CD14-positive monocyte (primary cell): Measurements from ENCODE around the gene RNF113B. TPM values are rescaled to one million over a fixed set of nuclear protein-coding genes. Genes with fewer than 3 reads are reported as not detected.

Experiments used
- DNase-seq, 3 donors: peaks; one replicate each; pipeline ENCODE4 v3.0.0-alpha.2; 2011 to 2022
- H2AFZ ChIP-seq: 2 replicates; pipeline ENCODE4 v1.6.0; 2012; ENCODE audit warnings: mild to moderate bottlenecking, low read depth, low read length, inconsistent platforms; ENCODE audit not compliant: insufficient read depth, poor library complexity, severe bottlenecking
- H3K27ac ChIP-seq, 2 donors: 1 replicate in 1 of 2; 2 replicates in 1 of 2; pipeline ENCODE4 v1.5.1; 2012 to 2013; ENCODE audit warnings: low read length in 2 of 2, control low read depth in 1 of 2, inconsistent platforms in 1 of 2, low read depth in 1 of 2, mild to moderate bottlenecking in 1 of 2
- H3K27me3 ChIP-seq, 2 donors: one replicate each; pipeline versions ENCODE4 v1.6.0 to v1.6.1; 2011 to 2013; ENCODE audit warnings: low read length in 2 of 2; ENCODE audit not compliant: control insufficient read depth in 2 of 2, insufficient read depth in 2 of 2
- H3K36me3 ChIP-seq, 2 donors: replicated peaks in 1 of 2; 1 replicate in 1 of 2; 2 replicates in 1 of 2; pipeline versions ENCODE4 v1.5.1 to v1.6.1; 2012 to 2013; ENCODE audit warnings: low read length in 2 of 2, control low read depth in 1 of 2, inconsistent platforms in 1 of 2, mild to moderate bottlenecking in 1 of 2; ENCODE audit not compliant: insufficient read depth in 2 of 2, control insufficient read depth in 1 of 2
- H3K4me1 ChIP-seq, 2 donors: 1 replicate in 1 of 2; 2 replicates in 1 of 2; pipeline versions ENCODE4 v1.5.1 to v1.6.1; 2012 to 2013; ENCODE audit warnings: low read length in 2 of 2, control low read depth in 1 of 2, inconsistent platforms in 1 of 2, mild to moderate bottlenecking in 1 of 2, moderate library complexity in 1 of 2; ENCODE audit not compliant: insufficient read depth in 2 of 2, control insufficient read depth in 1 of 2
- H3K4me2 ChIP-seq: replicated peaks from 2 replicates; pipeline ENCODE3; 2012; ENCODE audit warnings: low read length, moderate library complexity, mild to moderate bottlenecking; ENCODE audit not compliant: poor library complexity, severe bottlenecking; ENCODE audit errors: extremely low read depth
- H3K4me3 ChIP-seq, 3 experiments: fragments of 200-600 bp in 1 of 3; sonication (generic) in 1 of 3; replicated peaks in 1 of 3; 1 replicate in 2 of 3; 2 replicates in 1 of 3; pipeline ENCODE4 v1.5.1; 2011 to 2013; ENCODE audit warnings: low read length in 3 of 3, mild to moderate bottlenecking in 3 of 3, control low read depth in 2 of 3, low read depth in 2 of 3, inconsistent platforms in 1 of 3, moderate library complexity in 1 of 3
- H3K79me2 ChIP-seq: 2 replicates; pipeline ENCODE4 v1.6.0; 2012; ENCODE audit warnings: mild to moderate bottlenecking, control low read depth, inconsistent platforms, low read length, moderate library complexity; ENCODE audit not compliant: insufficient read depth
- H3K9ac ChIP-seq: 2 replicates; pipeline ENCODE4 v1.6.0; 2017; ENCODE audit warnings: low read length, mild to moderate bottlenecking; ENCODE audit not compliant: insufficient read depth, poor library complexity, severe bottlenecking
- H3K9me3 ChIP-seq, 2 donors: replicated peaks in 1 of 2; 1 replicate in 1 of 2; 2 replicates in 1 of 2; pipeline versions ENCODE4 v1.5.1 to v1.6.1; 2012 to 2013; ENCODE audit warnings: low read length in 2 of 2, control low read depth in 1 of 2; ENCODE audit not compliant: control insufficient read depth in 1 of 2, insufficient read depth in 1 of 2
- H4K20me1 ChIP-seq: 2 replicates; pipeline ENCODE4 v1.6.0; 2012; ENCODE audit warnings: mild to moderate bottlenecking, low read length, control low read depth, moderate library complexity; ENCODE audit not compliant: insufficient read depth
- H3K27ac Mint-ChIP-seq, 7 donors: one replicate each; pipeline ENCODE4 v1.8.0; 2020; ENCODE audit warnings: mild to moderate bottlenecking in 7 of 7, mixed read lengths in 7 of 7, moderate library complexity in 6 of 7, inconsistent platforms in 2 of 7
- H3K27me3 Mint-ChIP-seq, 3 donors: one replicate each; pipeline ENCODE4 v1.8.0; 2021 to 2022; ENCODE audit warnings: low read depth in 3 of 3, mild to moderate bottlenecking in 3 of 3, mixed read lengths in 3 of 3, moderate library complexity in 3 of 3, inconsistent platforms in 1 of 3
- H3K36me3 Mint-ChIP-seq, 2 donors: one replicate each; pipeline ENCODE4 v1.8.0; 2020; ENCODE audit warnings: mixed read lengths in 2 of 2, inconsistent platforms in 1 of 2, mild to moderate bottlenecking in 1 of 2
- H3K4me1 Mint-ChIP-seq: one replicate; pipeline ENCODE4 v1.8.0; 2020; ENCODE audit warnings: mild to moderate bottlenecking, mixed read lengths
- H3K4me3 Mint-ChIP-seq, 2 donors: one replicate each; pipeline ENCODE4 v1.8.0; 2020; ENCODE audit warnings: mild to moderate bottlenecking in 2 of 2, mixed read lengths in 2 of 2, moderate library complexity in 1 of 2
- H3K9me3 Mint-ChIP-seq, 7 donors: one replicate each; pipeline ENCODE4 v1.8.0; 2020 to 2022; ENCODE audit warnings: mixed read lengths in 7 of 7, mild to moderate bottlenecking in 6 of 7, moderate library complexity in 6 of 7, inconsistent platforms in 2 of 7
- WGBS: methylation state at CpG from one replicate; pipeline ENCODE4 v1.1.5; 2013; ENCODE audit warnings: missing lambda C conversion rate; ENCODE audit not compliant: insufficient coverage; 5-methylcytosine and 5-hydroxymethylcytosine counted together
- intact Hi-C, 2 donors: fragments of 100-400 bp; cut with micrococcal nuclease; formaldehyde crosslinking; loops; one replicate each; pipeline versions ENCODE4 v1.15.0 to v1.15.1; 2023
- polyA plus RNA-seq, 3 donors: library from polyadenylated mRNA; depleted of rRNA in 1 of 3; unstranded in 2 of 3; stranded (reverse) in 1 of 3; fragments of 300-500 nt in 2 of 3; fragments of >200 nt in 1 of 3; fragmentation: Illumina TruSeq in 2 of 3; gene quantifications; 1 replicate in 2 of 3; 2 replicates in 1 of 3; pipeline ENCODE4 v1.2.3, GENCODE V29; 2012 to 2021
- TF ChIP-seq, protein P1 (sequence below): fragments of 200-600 bp; IDR thresholded peaks from one replicate; pipeline ENCODE4 v1.8.0; 2022; ENCODE audit warnings: antibody characterized with exemption, mild to moderate bottlenecking

Gene RNF113B
- polyA plus RNA-seq, 3 donors = not detected

- intact Hi-C loops = no loop called here
- Histone ChIP-seq H3K4me3 (no peak overlapping the region), H2AFZ (no peak overlapping the region), H3K9ac (no peak overlapping the region), H3K36me3 (no peaks in the 10 kb centered on the region), H3K27me3 (no peaks in the 10 kb centered on the region), H3K4me1 (no peaks in the 10 kb centered on the region), H3K27ac (no peak overlapping the region), H3K79me2 (no peaks in the 10 kb centered on the region), H3K9me3 (no peaks in the 10 kb centered on the region), H4K20me1 (no peaks in the 10 kb centered on the region), H3K4me2 (no peak overlapping the region)
- H3K4me3 Mint-ChIP-seq = no peak overlapping the region
- no peak overlapping the region for H3K27ac Mint-ChIP-seq
- H3K27me3 Mint-ChIP-seq = peaks cover 0 to 2% (median 1%) of the 10 kb centered on the region in 3 donors
- H3K9me3 Mint-ChIP-seq = peaks cover 0 to 4% (median 2%) of the 10 kb centered on the region in 7 donors
- TF ChIP-seq, protein P1, sequence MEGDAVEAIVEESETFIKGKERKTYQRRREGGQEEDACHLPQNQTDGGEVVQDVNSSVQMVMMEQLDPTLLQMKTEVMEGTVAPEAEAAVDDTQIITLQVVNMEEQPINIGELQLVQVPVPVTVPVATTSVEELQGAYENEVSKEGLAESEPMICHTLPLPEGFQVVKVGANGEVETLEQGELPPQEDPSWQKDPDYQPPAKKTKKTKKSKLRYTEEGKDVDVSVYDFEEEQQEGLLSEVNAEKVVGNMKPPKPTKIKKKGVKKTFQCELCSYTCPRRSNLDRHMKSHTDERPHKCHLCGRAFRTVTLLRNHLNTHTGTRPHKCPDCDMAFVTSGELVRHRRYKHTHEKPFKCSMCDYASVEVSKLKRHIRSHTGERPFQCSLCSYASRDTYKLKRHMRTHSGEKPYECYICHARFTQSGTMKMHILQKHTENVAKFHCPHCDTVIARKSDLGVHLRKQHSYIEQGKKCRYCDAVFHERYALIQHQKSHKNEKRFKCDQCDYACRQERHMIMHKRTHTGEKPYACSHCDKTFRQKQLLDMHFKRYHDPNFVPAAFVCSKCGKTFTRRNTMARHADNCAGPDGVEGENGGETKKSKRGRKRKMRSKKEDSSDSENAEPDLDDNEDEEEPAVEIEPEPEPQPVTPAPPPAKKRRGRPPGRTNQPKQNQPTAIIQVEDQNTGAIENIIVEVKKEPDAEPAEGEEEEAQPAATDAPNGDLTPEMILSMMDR = no peak
- 49% methylated on average over 4 of the region's 4 CpGs for WGBS
- DNase-seq = no peak
- H3K36me3 Mint-ChIP-seq = no peaks in the 10 kb centered on the region
- H3K4me1 Mint-ChIP-seq = no peaks in the 10 kb centered on the region
Measured at GRCh38 chr13:98216135-98216565, 39.1 kb upstream of the RNF113B start.

- Histone ChIP-seq H3K27me3 (no peaks in the 10 kb centered on the region), H3K79me2 (no peaks in the 10 kb centered on the region), H3K27ac (no peak overlapping the region), H3K9me3 (no peaks in the 10 kb centered on the region), H3K9ac (no peak overlapping the region), H3K4me1 (no peaks in the 10 kb centered on the region), H3K36me3 (no peaks in the 10 kb centered on the region), H3K4me2 (no peak overlapping the region), H2AFZ (no peak overlapping the region), H4K20me1 (no peaks in the 10 kb centered on the region), H3K4me3 (no peak overlapping the region)
- H3K27me3 Mint-ChIP-seq = peaks cover 0 to 2% (median 1%) of the 10 kb centered on the region in 3 donors
- peaks cover 1 to 9% (median 3%) of the 10 kb centered on the region in 7 donors for H3K9me3 Mint-ChIP-seq
- no peaks in the 10 kb centered on the region for H3K4me1 Mint-ChIP-seq
- DNase-seq = no peak
- 100% methylated on average over 1 of the region's 6 CpGs for WGBS
- TF ChIP-seq, protein P1 = no peak
- intact Hi-C loops = no loop called here
- no peak overlapping the region for H3K4me3 Mint-ChIP-seq
- H3K36me3 Mint-ChIP-seq = no peaks in the 10 kb centered on the region
- H3K27ac Mint-ChIP-seq = no peak overlapping the region
Measured at GRCh38 chr13:98215508-98215907, 38.4 kb upstream of the RNF113B start.
